ENCODE data around the gene VCPKMT.

Gene VCPKMT

DNA sequence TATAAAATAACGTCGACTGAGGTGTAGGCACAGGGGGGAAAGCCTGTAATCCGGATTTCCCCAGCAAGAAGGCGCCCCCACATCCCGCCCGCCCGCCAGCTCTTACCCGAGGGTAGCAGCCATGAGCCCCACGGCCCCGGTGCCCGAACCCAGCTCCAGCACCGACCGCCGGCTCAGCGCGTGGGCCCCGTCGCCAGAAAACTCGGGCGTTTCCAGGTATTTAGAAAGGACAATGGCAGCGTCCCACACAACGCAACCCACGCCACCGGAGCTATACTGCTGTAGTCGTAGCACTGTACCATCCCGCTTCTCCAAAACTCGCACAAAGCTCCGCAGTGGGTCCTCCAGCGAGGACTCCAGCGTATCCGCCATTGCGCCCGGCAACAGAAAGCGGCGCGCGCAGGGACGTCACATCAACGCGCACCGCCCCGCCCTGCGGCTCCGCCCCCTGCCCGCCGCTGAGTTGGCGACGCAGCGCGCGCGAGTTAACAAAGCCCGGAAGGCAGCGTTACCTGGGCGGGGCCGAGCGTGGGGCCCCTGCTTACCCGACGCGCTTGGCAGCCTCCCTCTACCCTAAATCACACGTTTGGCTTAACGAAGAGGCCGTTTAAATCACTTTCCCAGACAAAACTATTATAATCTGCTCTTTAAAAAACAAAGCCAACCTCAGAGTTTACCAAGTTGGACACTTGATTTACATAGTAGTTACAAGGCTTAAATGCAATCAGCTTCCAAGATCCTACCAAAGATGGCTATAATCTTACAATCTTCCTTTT lies at the start of gene VCPKMT:
Gene VCPKMT (minus strand): TSS at position 392 of the 776 bp plus-strand sequence. CDS start 20 bp downstream, at position 372.
- no CpG with 5 or more reads among the region's 63 CpGs for WGBS (ENCODE audit: insufficient coverage, insufficient read length)
- H3K27ac ChIP-seq (ENCODE audit: low read length) = no peak within 1 kb of the TSS
- H3K4me3 ChIP-seq (ENCODE audit: low read length) = peak within 1 kb of the TSS; percentile 99
- no peaks in the 10 kb centered on the region for H3K4me1 ChIP-seq (ENCODE audit: control insufficient read depth, insufficient read depth, low read length)
- no peaks in the 10 kb centered on the region for H3K27me3 ChIP-seq (ENCODE audit: control insufficient read depth, insufficient read depth, low read length)
- H3K36me3 ChIP-seq (ENCODE audit: control insufficient read depth, insufficient read depth, low read length) = peaks cover 7% of the 10 kb centered on the region; the same call in 1 of the 2 replicates
- no peaks in the 10 kb centered on the region for H3K9me3 ChIP-seq (ENCODE audit: control insufficient read depth, insufficient read depth, low read length)
- DNase-seq (ENCODE audit: low read depth, low spot score) = peak; percentile 75

DNA sequence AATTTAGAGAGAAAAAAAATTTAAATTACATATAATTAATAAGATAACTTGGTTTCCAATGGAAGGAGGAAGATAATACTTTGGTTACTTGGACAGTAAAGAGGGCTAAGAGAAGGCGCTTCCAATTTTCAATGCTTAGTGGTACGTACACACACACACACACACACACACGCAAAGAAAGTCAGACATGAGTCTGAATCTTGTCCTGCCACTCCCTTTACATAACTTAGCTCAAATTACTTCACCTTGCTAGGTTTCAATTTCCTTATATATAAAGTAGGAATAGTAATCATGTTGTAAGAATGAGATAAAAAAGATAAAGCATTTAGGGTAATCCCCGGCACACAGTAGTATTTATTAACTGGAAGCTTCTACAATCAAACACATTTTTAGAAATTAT lies 39.7 kb upstream of the VCPKMT start:
- Histone ChIP-seq H3K4me3 (ENCODE audit: low read length) (no peak overlapping the region), H3K27me3 (ENCODE audit: control insufficient read depth, insufficient read depth, low read length) (no peaks in the 10 kb centered on the region)
- no CpG with 5 or more reads among the region's 4 CpGs for WGBS (ENCODE audit: insufficient coverage, insufficient read length)

DNA sequence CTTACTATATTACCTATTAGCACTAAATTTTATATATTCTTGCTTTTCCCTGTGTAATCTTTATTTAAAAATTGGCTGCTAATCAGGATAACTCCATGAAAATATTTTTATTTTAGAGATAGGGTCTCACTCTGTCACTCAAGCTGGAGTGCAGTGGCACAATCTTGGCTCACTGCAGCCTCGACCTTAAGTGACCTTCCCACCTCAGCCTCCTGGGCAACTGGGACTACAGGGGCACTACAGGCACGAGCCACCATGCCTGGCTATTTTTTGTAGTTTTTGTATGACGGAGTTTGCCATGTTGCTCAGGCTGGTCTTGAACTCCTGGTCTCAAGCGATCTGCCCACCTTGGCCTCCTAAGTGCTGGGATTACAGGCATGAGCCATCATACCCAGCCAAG lies 32.4 kb upstream of the VCPKMT start:
- Histone ChIP-seq H3K36me3 (ENCODE audit: control insufficient read depth, insufficient read depth, low read length) (no peaks in the 10 kb centered on the region), H3K27me3 (ENCODE audit: control insufficient read depth, insufficient read depth, low read length) (no peaks in the 10 kb centered on the region), H3K4me1 (ENCODE audit: control insufficient read depth, insufficient read depth, low read length) (no peaks in the 10 kb centered on the region), H3K4me3 (ENCODE audit: low read length) (no peak overlapping the region), H3K27ac (ENCODE audit: low read length) (no peak overlapping the region), H3K9me3 (ENCODE audit: control insufficient read depth, insufficient read depth, low read length) (no peaks in the 10 kb centered on the region)
- no CpG with 5 or more reads among the region's 4 CpGs for WGBS (ENCODE audit: insufficient coverage, insufficient read length)
- DNase-seq (ENCODE audit: low read depth, low spot score) = no peak

More for the DNA sequence above, 39.7 kb upstream of the VCPKMT start:
- Histone ChIP-seq H3K36me3 (ENCODE audit: control insufficient read depth, insufficient read depth, low read length) (no peaks in the 10 kb centered on the region), H3K27ac (ENCODE audit: low read length) (no peak overlapping the region), H3K4me1 (ENCODE audit: control insufficient read depth, insufficient read depth, low read length) (no peaks in the 10 kb centered on the region), H3K9me3 (ENCODE audit: control insufficient read depth, insufficient read depth, low read length) (no peaks in the 10 kb centered on the region)
- no peak for DNase-seq (ENCODE audit: low read depth, low spot score)

DNA sequence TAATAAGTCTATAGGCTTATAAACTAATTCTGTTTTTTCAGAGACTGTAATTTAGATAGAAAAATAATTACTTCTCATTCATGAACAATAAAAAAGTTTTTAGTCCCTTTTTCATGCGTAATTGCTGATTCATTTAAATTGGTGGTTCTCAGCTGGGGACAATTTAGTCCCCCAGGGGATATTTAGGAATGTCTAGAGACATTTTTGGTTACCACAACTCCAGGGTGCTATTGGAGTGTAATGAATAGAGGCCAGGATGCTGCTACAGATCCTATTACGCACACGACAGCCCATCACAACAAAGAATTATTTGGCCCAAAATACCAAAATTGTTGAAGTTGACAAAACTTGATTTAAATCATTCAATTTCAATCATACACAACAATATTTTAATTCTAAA lies 22.8 kb upstream of the VCPKMT start:
- Histone ChIP-seq H3K4me3 (ENCODE audit: low read length) (no peak overlapping the region), H3K27me3 (ENCODE audit: control insufficient read depth, insufficient read depth, low read length) (no peaks in the 10 kb centered on the region), H3K36me3 (ENCODE audit: control insufficient read depth, insufficient read depth, low read length) (no peaks in the 10 kb centered on the region), H3K4me1 (ENCODE audit: control insufficient read depth, insufficient read depth, low read length) (no peaks in the 10 kb centered on the region), H3K27ac (ENCODE audit: low read length) (no peak overlapping the region), H3K9me3 (ENCODE audit: control insufficient read depth, insufficient read depth, low read length) (no peaks in the 10 kb centered on the region)
- no peak for DNase-seq (ENCODE audit: low read depth, low spot score)
- no CpG with 5 or more reads among the region's 3 CpGs for WGBS (ENCODE audit: insufficient coverage, insufficient read length)

DNA sequence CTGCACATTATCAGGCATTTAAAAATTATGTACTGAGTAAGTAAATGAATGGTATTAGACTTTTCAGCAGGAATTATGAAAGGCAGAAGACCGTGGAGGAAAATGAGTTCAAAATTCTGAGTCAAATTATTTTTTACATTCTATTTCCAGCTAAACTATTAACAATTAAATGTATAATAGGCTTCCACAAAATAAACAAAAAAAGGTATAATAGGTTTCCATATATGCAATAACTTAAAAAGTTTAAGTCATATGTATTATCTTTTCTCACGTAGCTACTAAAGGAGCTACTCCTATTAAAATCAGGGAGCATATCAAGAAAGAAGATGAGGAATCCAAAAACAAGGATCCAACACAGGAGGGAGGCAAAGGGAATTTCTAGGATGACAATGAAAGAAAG lies 11.4 kb upstream of the VCPKMT start:
- no CpG with 5 or more reads among the region's 2 CpGs for WGBS (ENCODE audit: insufficient coverage, insufficient read length)
- Histone ChIP-seq H3K4me1 (ENCODE audit: control insufficient read depth, insufficient read depth, low read length) (no peaks in the 10 kb centered on the region), H3K9me3 (ENCODE audit: control insufficient read depth, insufficient read depth, low read length) (no peaks in the 10 kb centered on the region), H3K27ac (ENCODE audit: low read length) (no peak overlapping the region), H3K4me3 (ENCODE audit: low read length) (no peak overlapping the region), H3K27me3 (ENCODE audit: control insufficient read depth, insufficient read depth, low read length) (no peaks in the 10 kb centered on the region), H3K36me3 (ENCODE audit: control insufficient read depth, insufficient read depth, low read length) (no peaks in the 10 kb centered on the region)
- DNase-seq (ENCODE audit: low read depth, low spot score) = no peak

DNA sequence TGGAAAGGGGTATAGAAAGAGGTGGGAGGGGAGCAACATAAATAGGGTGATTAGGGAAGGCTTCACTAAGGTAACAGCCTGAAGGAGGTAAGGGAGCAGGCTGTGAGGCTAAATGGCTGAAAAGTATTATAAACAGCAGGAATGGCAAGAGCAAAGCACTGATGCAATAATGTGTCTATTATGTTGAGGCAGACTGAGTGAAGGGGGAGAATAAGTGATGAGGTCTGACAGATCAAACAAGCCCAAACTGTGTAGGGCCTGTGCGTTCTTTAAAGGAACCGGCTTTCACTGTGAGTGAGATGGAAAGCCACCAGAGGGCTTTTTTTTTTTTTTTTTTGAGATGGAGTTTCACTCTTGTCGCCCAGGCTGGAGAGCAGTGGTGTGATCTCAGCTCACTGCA lies 6.7 kb upstream of the VCPKMT start:
- DNase-seq (ENCODE audit: low read depth, low spot score) = no peak
- no CpG with 5 or more reads among the region's 3 CpGs for WGBS (ENCODE audit: insufficient coverage, insufficient read length)
- Histone ChIP-seq H3K4me1 (ENCODE audit: control insufficient read depth, insufficient read depth, low read length) (no peaks in the 10 kb centered on the region), H3K36me3 (ENCODE audit: control insufficient read depth, insufficient read depth, low read length) (no peaks in the 10 kb centered on the region), H3K27me3 (ENCODE audit: control insufficient read depth, insufficient read depth, low read length) (no peaks in the 10 kb centered on the region), H3K27ac (ENCODE audit: low read length) (no peak overlapping the region), H3K9me3 (ENCODE audit: control insufficient read depth, insufficient read depth, low read length) (no peaks in the 10 kb centered on the region), H3K4me3 (ENCODE audit: low read length) (no peak overlapping the region)

DNA sequence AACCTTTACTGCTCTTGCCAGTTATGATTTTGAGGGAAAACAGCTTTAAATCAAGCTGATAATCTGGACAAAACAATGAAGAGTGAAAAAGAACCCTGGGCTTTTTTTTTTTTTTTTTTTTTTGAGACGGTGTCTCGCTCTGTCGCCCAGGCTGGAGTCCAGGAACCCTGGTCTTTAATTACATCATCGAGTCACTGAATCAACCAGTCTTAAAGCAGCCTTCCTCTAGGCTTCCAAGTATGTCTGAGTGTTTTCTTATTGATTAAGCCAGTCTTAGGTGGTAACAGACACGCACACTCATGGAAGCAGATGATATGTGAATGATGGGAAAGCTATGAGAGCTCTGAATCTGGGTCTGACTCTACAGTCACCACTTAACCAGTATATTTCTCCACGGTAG lies 5.9 kb upstream of the VCPKMT start:
- H3K36me3 ChIP-seq (ENCODE audit: control insufficient read depth, insufficient read depth, low read length) = no peaks in the 10 kb centered on the region
- no peaks in the 10 kb centered on the region for H3K27me3 ChIP-seq (ENCODE audit: control insufficient read depth, insufficient read depth, low read length)
- H3K4me1 ChIP-seq (ENCODE audit: control insufficient read depth, insufficient read depth, low read length) = no peaks in the 10 kb centered on the region
- no peaks in the 10 kb centered on the region for H3K9me3 ChIP-seq (ENCODE audit: control insufficient read depth, insufficient read depth, low read length)
- no peak overlapping the region for H3K4me3 ChIP-seq (ENCODE audit: low read length)
- no peak for DNase-seq (ENCODE audit: low read depth, low spot score)
- no CpG with 5 or more reads among the region's 6 CpGs for WGBS (ENCODE audit: insufficient coverage, insufficient read length)
- no peak overlapping the region for H3K27ac ChIP-seq (ENCODE audit: low read length)

DNA sequence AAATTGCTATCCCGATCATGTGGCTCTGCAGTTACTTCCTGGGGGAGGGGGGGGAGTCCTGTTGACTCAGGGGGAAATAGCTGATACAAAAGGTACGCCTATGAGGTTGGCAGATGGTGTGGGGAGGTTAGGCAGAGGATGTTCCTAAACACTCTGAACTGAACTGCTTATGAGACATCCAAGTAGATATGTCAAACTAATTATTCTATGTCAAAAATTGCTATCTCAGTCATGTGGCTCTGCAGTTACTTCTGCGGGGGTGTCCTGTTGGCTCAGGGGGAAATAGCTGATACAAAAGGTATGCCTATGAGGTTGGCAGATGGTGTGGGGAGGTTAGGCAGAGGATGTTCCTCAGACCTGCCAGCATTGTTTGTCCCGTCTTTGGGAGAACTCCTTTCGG lies 5.1 kb upstream of the VCPKMT start:
- no peak overlapping the region for H3K27ac ChIP-seq (ENCODE audit: low read length)
- no peaks in the 10 kb centered on the region for H3K9me3 ChIP-seq (ENCODE audit: control insufficient read depth, insufficient read depth, low read length)
- no CpG with 5 or more reads among the region's 5 CpGs for WGBS (ENCODE audit: insufficient coverage, insufficient read length)
- no peaks in the 10 kb centered on the region for H3K4me1 ChIP-seq (ENCODE audit: control insufficient read depth, insufficient read depth, low read length)
- DNase-seq (ENCODE audit: low read depth, low spot score) = no peak
- H3K27me3 ChIP-seq (ENCODE audit: control insufficient read depth, insufficient read depth, low read length) = no peaks in the 10 kb centered on the region
- H3K4me3 ChIP-seq (ENCODE audit: low read length) = no peak overlapping the region
- H3K36me3 ChIP-seq (ENCODE audit: control insufficient read depth, insufficient read depth, low read length) = no peaks in the 10 kb centered on the region

DNA sequence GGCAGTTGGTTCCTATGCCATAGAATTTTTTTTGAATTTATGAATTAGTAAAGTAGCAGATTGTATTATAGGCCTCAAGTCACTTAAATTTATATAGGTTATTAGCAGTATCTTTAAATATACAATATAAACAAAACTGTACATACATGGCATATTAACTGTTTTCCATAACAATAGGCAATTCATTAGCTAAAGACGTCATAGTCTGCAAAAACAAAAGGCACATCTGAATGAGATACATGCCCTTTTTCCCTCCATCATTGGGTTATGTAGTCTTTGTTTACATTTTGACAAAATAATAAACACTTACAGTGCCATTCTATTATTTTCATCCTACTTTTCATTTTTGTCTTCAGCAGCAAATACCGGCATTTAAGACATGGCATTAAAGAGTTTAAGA lies 1.1 kb upstream of the VCPKMT start:
- Histone ChIP-seq H3K9me3 (ENCODE audit: control insufficient read depth, insufficient read depth, low read length) (no peaks in the 10 kb centered on the region), H3K27ac (ENCODE audit: low read length) (no peak overlapping the region), H3K4me3 (ENCODE audit: low read length) (no peak overlapping the region), H3K36me3 (ENCODE audit: control insufficient read depth, insufficient read depth, low read length) (peaks cover 3% of the 10 kb centered on the region; the same call in 1 of the 2 replicates), H3K27me3 (ENCODE audit: control insufficient read depth, insufficient read depth, low read length) (no peaks in the 10 kb centered on the region), H3K4me1 (ENCODE audit: control insufficient read depth, insufficient read depth, low read length) (no peaks in the 10 kb centered on the region)
- DNase-seq (ENCODE audit: low read depth, low spot score) = no peak
- WGBS (ENCODE audit: insufficient coverage, insufficient read length) = no CpG with 5 or more reads among the region's 2 CpGs

DNA sequence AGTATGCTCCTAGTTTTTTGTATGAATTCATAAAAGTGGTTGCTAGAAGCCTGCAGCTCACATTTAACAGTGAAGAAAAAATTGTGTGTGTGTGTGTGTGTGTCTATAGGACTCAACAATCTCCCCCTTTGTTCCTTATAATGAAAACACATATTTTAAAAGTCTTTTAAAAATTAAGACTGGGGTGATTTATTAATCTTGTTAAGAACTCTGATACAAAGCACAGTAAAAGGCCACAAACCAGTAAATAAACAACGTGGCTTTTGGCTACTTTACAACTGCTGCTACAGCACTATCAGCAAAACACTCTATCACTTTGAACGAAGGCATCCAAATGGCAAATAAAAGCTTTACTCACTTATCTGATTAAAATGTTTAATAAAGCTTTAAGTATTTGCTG lies 594 bp upstream of the VCPKMT start:
- Histone ChIP-seq H3K4me3 (ENCODE audit: low read length) (no peak overlapping the region), H3K27me3 (ENCODE audit: control insufficient read depth, insufficient read depth, low read length) (no peaks in the 10 kb centered on the region), H3K36me3 (ENCODE audit: control insufficient read depth, insufficient read depth, low read length) (peaks cover 3% of the 10 kb centered on the region; the same call in 1 of the 2 replicates), H3K4me1 (ENCODE audit: control insufficient read depth, insufficient read depth, low read length) (no peaks in the 10 kb centered on the region), H3K9me3 (ENCODE audit: control insufficient read depth, insufficient read depth, low read length) (no peaks in the 10 kb centered on the region), H3K27ac (ENCODE audit: low read length) (no peak overlapping the region)
- DNase-seq (ENCODE audit: low read depth, low spot score) = no peak
- WGBS (ENCODE audit: insufficient coverage, insufficient read length) = no CpG with 5 or more reads among the region's 2 CpGs
